ENCODE data around the gene TOX3.

Gene TOX3

GRCh38 chr16:52463904-52464303, 83.0 kb downstream of the TOX3 start:
- Histone ChIP-seq H4K20me1 (ENCODE audit: low read depth, low read length) (no peaks in the 10 kb centered on the region), H3K9me3 (ENCODE audit: insufficient read depth, low read length) (no peaks in the 10 kb centered on the region), H3K79me2 (ENCODE audit: insufficient read depth, low read length) (no peaks in the 10 kb centered on the region), H3F3A (ENCODE audit: insufficient read depth) (no peaks in the 10 kb centered on the region), H3K27me3 (ENCODE audit: low read length) (no peaks in the 10 kb centered on the region), H3K4me3 (ENCODE audit: insufficient read depth, low read length, poor library complexity, severe bottlenecking) (no peak overlapping the region), H3K4me2 (ENCODE audit: low read depth, low read length, poor library complexity, severe bottlenecking) (no peak overlapping the region), H3K9ac (ENCODE audit: low read length) (no peak overlapping the region), H3K27ac (ENCODE audit: low read depth, low read length) (no peak overlapping the region), H3K36me3 (ENCODE audit: low read length) (no peaks in the 10 kb centered on the region), H3K9me2 (replicated peaks; ENCODE audit: insufficient read depth, low read length) (no peaks in the 10 kb centered on the region), H2AFZ (ENCODE audit: low read depth, low read length, severe bottlenecking) (no peak overlapping the region)
- TF ChIP-seq EZH2phosphoT487 (conservative IDR thresholded peaks at IDR 0.05; ENCODE audit: low read length): no peak
- no peak for TF ChIP-seq CTCF (IDR thresholded peaks at IDR 0.05; ENCODE audit: insufficient read depth, low read length, poor library complexity, severe bottlenecking)

- no peak overlapping the region for H3K4me3 ChIP-seq (ENCODE audit: insufficient read depth, low read length, poor library complexity, severe bottlenecking)
- no peak overlapping the region for H3K4me2 ChIP-seq (ENCODE audit: low read depth, low read length, poor library complexity, severe bottlenecking)
- H3K9me2 ChIP-seq (replicated peaks; ENCODE audit: insufficient read depth, low read length): no peaks in the 10 kb centered on the region
- no peak overlapping the region for H3K9ac ChIP-seq (ENCODE audit: low read length)
- no peaks in the 10 kb centered on the region for H3K9me3 ChIP-seq (ENCODE audit: insufficient read depth, low read length)
- no peak overlapping the region for H3K27ac ChIP-seq (ENCODE audit: low read depth, low read length)
- no peaks in the 10 kb centered on the region for H3K79me2 ChIP-seq (ENCODE audit: insufficient read depth, low read length)
- no peaks in the 10 kb centered on the region for H4K20me1 ChIP-seq (ENCODE audit: low read depth, low read length)
- no peaks in the 10 kb centered on the region for H3K36me3 ChIP-seq (ENCODE audit: low read length)
- H2AFZ ChIP-seq (ENCODE audit: low read depth, low read length, severe bottlenecking): no peak overlapping the region
- TF ChIP-seq CTCF (IDR thresholded peaks at IDR 0.05; ENCODE audit: insufficient read depth, low read length, poor library complexity, severe bottlenecking): no peak
- no peak for TF ChIP-seq EZH2phosphoT487 (conservative IDR thresholded peaks at IDR 0.05; ENCODE audit: low read length)
- H3K27me3 ChIP-seq (ENCODE audit: low read length): no peaks in the 10 kb centered on the region
- no peaks in the 10 kb centered on the region for H3F3A ChIP-seq (ENCODE audit: insufficient read depth)
Observed at GRCh38 chr16:52462816-52463215, 84.1 kb downstream of the TOX3 start.

GRCh38 chr16:52460639-52461178, 86.2 kb downstream of the TOX3 start:
- Histone ChIP-seq H3K27ac (ENCODE audit: low read depth, low read length) (no peak overlapping the region), H3K4me2 (ENCODE audit: low read depth, low read length, poor library complexity, severe bottlenecking) (no peak overlapping the region), H3K36me3 (ENCODE audit: low read length) (no peaks in the 10 kb centered on the region), H4K20me1 (ENCODE audit: low read depth, low read length) (no peaks in the 10 kb centered on the region), H2AFZ (ENCODE audit: low read depth, low read length, severe bottlenecking) (no peak overlapping the region), H3K27me3 (ENCODE audit: low read length) (no peaks in the 10 kb centered on the region), H3K4me3 (ENCODE audit: insufficient read depth, low read length, poor library complexity, severe bottlenecking) (no peak overlapping the region), H3K9me3 (ENCODE audit: insufficient read depth, low read length) (no peaks in the 10 kb centered on the region), H3F3A (ENCODE audit: insufficient read depth) (no peaks in the 10 kb centered on the region), H3K79me2 (ENCODE audit: insufficient read depth, low read length) (no peaks in the 10 kb centered on the region), H3K9ac (ENCODE audit: low read length) (no peak overlapping the region), H3K9me2 (replicated peaks; ENCODE audit: insufficient read depth, low read length) (no peaks in the 10 kb centered on the region)
- no peak for TF ChIP-seq EZH2phosphoT487 (conservative IDR thresholded peaks at IDR 0.05; ENCODE audit: low read length)
- TF ChIP-seq CTCF (IDR thresholded peaks at IDR 0.05; ENCODE audit: insufficient read depth, low read length, poor library complexity, severe bottlenecking): no peak

Measured in SU-DHL-6 (cell line).